GM12801 (cell line): ENCODE measurements around the gene NCOA6.

Source experiments
- CTCF ChIP-seq: IDR thresholded peaks from one replicate; pipeline ENCODE4 v1.5.1; 2011; ENCODE audit warnings: control low read depth; ENCODE audit not compliant: insufficient read length; ENCODE audit errors: extremely low read depth

The NCOA6 gene

DNA sequence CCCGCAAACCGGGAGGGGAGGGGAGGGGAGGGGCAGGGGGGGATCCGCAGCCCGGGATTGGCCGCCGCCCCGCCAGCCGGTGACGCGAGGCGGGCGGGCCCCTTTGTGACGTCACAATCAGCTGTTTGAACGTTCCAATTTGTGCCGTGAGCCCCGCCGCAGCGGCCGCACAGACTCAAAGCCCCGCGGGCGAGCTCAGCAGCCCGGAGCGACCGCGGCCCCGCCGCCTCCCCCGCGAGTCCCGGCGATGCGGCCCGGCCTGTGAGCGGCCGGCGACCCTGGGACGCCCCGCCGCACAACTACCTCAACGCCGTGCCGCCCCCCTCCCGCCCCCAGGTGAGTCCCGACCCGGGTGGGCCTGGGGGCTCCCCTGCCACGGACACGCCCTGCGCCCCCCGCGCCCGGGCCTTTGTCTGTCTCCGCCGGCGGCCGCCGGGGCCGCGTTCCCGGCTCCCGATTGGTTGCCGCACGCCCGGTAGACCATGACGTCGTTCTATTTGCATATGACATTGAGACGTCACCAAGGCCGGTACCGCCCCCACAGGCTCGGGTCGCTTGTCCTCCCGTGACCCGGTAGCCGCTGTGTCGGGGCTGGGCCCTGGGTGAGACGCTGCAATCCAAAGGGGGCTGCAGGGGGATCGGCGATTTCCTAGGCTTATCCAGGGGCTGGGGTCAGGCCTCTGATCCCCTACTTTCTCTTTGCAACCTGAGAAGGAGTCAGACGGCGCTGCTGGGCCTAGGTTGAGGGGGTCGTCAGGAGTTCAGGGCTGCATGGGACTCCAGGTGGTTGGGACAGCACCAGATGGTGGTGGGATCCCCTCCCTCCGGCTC lies 121.1 kb downstream of the NCOA6 start, which contains the start of gene TP53INP2:
Gene TP53INP2, plus strand, starts transcription at position 168 of the 831 bp plus-strand sequence. CDS start 4,396 bp downstream, outside the sequence.
- no peak for TF ChIP-seq CTCF

DNA sequence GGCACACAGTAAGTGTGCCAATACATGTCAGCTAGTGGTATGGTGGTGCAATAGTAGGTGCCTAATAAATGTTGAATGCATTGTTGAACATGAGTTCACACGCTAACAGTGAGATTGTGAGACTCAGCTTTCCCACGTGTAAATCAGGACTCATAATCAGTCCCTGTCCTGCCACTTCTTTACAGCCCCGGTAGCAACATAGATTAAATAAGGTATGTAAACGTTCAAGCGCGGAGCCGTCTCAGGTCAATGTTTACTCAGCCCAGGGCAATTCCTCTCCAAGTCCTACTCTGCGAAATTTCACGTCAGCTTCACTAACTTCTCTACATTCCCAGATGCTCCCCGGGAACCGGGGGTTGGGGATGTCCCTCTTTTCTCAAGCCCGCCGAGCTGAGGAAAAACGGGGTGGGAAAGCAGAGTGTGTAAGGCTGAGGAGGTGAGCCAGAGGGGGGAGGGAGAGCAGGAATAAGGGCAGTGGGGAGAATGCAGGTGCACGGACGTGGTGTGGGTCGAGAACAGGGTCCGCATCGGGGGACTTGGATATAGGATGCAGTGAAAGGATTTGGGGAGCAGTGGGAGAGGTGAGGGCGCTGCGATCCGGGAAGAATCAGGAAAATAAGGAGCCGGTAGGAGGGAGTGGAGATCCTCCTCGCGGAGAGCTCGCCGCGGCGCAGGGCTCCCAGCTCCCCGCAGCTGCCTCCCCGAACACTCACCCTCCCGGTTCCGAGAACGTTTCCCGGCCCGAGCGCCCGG lies 121.9 kb downstream of the NCOA6 start:
- no peak for TF ChIP-seq CTCF

- TF ChIP-seq CTCF = no peak
Measured at GRCh38 chr20:34703061-34703423, 122.4 kb downstream of the NCOA6 start.

GRCh38 chr20:34701405-34702085 lies 123.9 kb downstream of the NCOA6 start:
- TF ChIP-seq CTCF = no peak

DNA sequence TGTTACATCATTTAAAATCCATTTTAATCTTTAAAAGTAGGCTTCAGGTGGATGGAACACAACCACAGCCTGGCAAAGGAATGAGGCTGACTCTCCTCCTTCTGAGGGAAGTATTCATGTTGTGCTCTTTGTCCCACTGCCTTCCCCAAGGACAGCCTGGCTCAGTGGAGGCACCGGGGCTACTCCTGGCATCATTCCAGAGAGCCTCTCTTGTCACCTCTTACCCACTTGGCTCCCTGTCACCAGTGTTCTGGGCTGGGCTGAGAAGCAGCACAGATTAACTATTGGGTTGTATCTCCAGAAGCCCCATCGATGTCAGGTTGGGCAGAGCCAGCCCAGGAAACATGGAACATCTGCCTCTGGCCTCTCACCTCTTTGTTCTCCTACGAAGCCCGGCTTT lies 132.0 kb downstream of the NCOA6 start:
- no peak for TF ChIP-seq CTCF

- TF ChIP-seq CTCF = no peak
Measured at GRCh38 chr20:34691838-34692237, 133.6 kb downstream of the NCOA6 start.

- no peak for TF ChIP-seq CTCF
Measured at GRCh38 chr20:34689486-34689885, 136.0 kb downstream of the NCOA6 start.
